Activated T-cell treated with anti-CD3 and anti-CD28 coated beads, Interleukin-2, amount 50 U/mL, for 1 hour (primary cell): ENCODE measurements around the gene GAK.

Experiments
- DNase-seq: peaks from one replicate; pipeline ENCODE4 v3.0.0-alpha.2; 2020

Gene GAK

GRCh38 chr4:887034-887763 lies 44.9 kb downstream of the GAK start:
- DNase-seq: no peak

- no peak for DNase-seq
These were observed 45.9 kb downstream of the GAK start for GRCh38 chr4:886244-886643.

- DNase-seq: no peak
These were observed 46.8 kb downstream of the GAK start for GRCh38 chr4:885353-885752.

GRCh38 chr4:884896-885295 lies 47.2 kb downstream of the GAK start:
- no peak for DNase-seq

- DNase-seq: no peak
These were observed 47.9 kb downstream of the GAK start for GRCh38 chr4:884259-884658.

GRCh38 chr4:883377-884095 lies 48.6 kb downstream of the GAK start:
- no peak for DNase-seq

GRCh38 chr4:882646-883045 lies 49.5 kb downstream of the GAK start:
- no peak for DNase-seq

GRCh38 chr4:881709-882108 lies 50.4 kb downstream of the GAK start:
- no peak for DNase-seq

- no peak for DNase-seq
These were observed 51.3 kb downstream of the GAK start for GRCh38 chr4:880684-881405.

- DNase-seq: peak; percentile 40
These were observed 52.4 kb downstream of the GAK start for GRCh38 chr4:879729-880077.

GRCh38 chr4:878796-879728 lies 53.1 kb downstream of the GAK start:
- DNase-seq: peak; percentile 35

- DNase-seq: no peak
These were observed 54.6 kb downstream of the GAK start for GRCh38 chr4:877502-877901.

GRCh38 chr4:876780-877179 lies 55.3 kb downstream of the GAK start:
- no peak for DNase-seq

GRCh38 chr4:875818-876423 lies 56.2 kb downstream of the GAK start:
- no peak for DNase-seq

- DNase-seq: no peak
These were observed 56.9 kb downstream of the GAK start for GRCh38 chr4:874971-875817.

GRCh38 chr4:874056-874455 lies 58.1 kb downstream of the GAK start:
- no peak for DNase-seq

- no peak for DNase-seq
These were observed 59.7 kb downstream of the GAK start for GRCh38 chr4:872241-872981.

GRCh38 chr4:871484-871883 lies 60.6 kb downstream of the GAK start:
- DNase-seq: no peak

GRCh38 chr4:870951-871350 lies 61.2 kb downstream of the GAK start:
- DNase-seq: no peak

- no peak for DNase-seq
These were observed 62.3 kb downstream of the GAK start for GRCh38 chr4:869776-870175.

GRCh38 chr4:868421-868820 lies 63.7 kb downstream of the GAK start:
- DNase-seq: no peak
